Astrocyte (in vitro differentiated cells and primary cell): ENCODE measurements around the gene TPM3. TPM values are rescaled to one million over a fixed set of nuclear protein-coding genes. Genes with fewer than 3 reads are reported as not detected.

Experiments used
- DNase-seq: peaks from one replicate; pipeline ENCODE4 v3.0.0-alpha.2; 2010; ENCODE audit warnings: low read depth
- FAIRE-seq: peaks from 2 replicates; lab custom pipeline; 2011; peaks lifted over from hg19 to GRCh38; lab: Jason Lieb, UNC
- H2AFZ ChIP-seq: 2 replicates; pipeline ENCODE4 v1.6.0; 2012; ENCODE audit warnings: low read depth, low read length, inconsistent platforms
- H3K27ac ChIP-seq: 2 replicates; pipeline ENCODE4 v1.5.1; 2011; ENCODE audit warnings: low read depth, low read length, inconsistent platforms
- H3K27me3 ChIP-seq: 2 replicates; pipeline ENCODE4 v1.6.0; 2011; ENCODE audit warnings: low read length, inconsistent platforms; ENCODE audit not compliant: insufficient read depth
- H3K36me3 ChIP-seq: 2 replicates; pipeline ENCODE4 v1.5.1; 2011; ENCODE audit warnings: low read length, inconsistent platforms; ENCODE audit not compliant: insufficient read depth
- H3K4me1 ChIP-seq: 2 replicates; pipeline ENCODE4 v1.5.1; 2011; ENCODE audit warnings: low read length, inconsistent platforms; ENCODE audit not compliant: insufficient read depth
- H3K4me2 ChIP-seq: 2 replicates; pipeline ENCODE4 v1.6.0; 2012; ENCODE audit warnings: low read length, inconsistent platforms
- H3K4me3 ChIP-seq: 2 replicates; pipeline ENCODE4 v1.5.1; 2011; ENCODE audit warnings: low read depth, mild to moderate bottlenecking, low read length, inconsistent platforms; ENCODE audit not compliant: insufficient read depth
- H3K79me2 ChIP-seq: 2 replicates; pipeline ENCODE4 v1.6.0; 2012; ENCODE audit warnings: mild to moderate bottlenecking, low read length, inconsistent platforms; ENCODE audit not compliant: insufficient read depth
- H3K9ac ChIP-seq: 2 replicates; pipeline ENCODE4 v1.6.0; 2012; ENCODE audit warnings: mild to moderate bottlenecking, low read length, inconsistent platforms
- H3K9me3 ChIP-seq: 2 replicates; pipeline ENCODE4 v1.5.1; 2012; ENCODE audit warnings: low read depth, mild to moderate bottlenecking, low read length, inconsistent platforms; ENCODE audit not compliant: insufficient read depth
- H4K20me1 ChIP-seq: 2 replicates; pipeline ENCODE4 v1.6.0; 2012; ENCODE audit warnings: low read length, inconsistent platforms; ENCODE audit not compliant: insufficient read depth
- H3K27ac Mint-ChIP-seq: one replicate; pipeline ENCODE4 v1.8.0; 2021; ENCODE audit warnings: mild to moderate bottlenecking, mixed read lengths; ENCODE audit not compliant: unreplicated experiment
- H3K27me3 Mint-ChIP-seq: one replicate; pipeline ENCODE4 v1.8.0; 2021; ENCODE audit warnings: low read depth, mixed read lengths; ENCODE audit not compliant: unreplicated experiment
- H3K36me3 Mint-ChIP-seq: one replicate; pipeline ENCODE4 v1.8.0; 2021; ENCODE audit warnings: low read depth, mixed read lengths; ENCODE audit not compliant: unreplicated experiment
- H3K4me1 Mint-ChIP-seq: one replicate; pipeline ENCODE4 v1.8.0; 2021; ENCODE audit warnings: low read depth, mixed read lengths; ENCODE audit not compliant: unreplicated experiment
- H3K4me3 Mint-ChIP-seq: one replicate; pipeline ENCODE4 v1.8.0; 2021; ENCODE audit warnings: mild to moderate bottlenecking, moderate library complexity, mixed read lengths; ENCODE audit not compliant: unreplicated experiment
- H3K9me3 Mint-ChIP-seq: one replicate; pipeline ENCODE4 v1.8.0; 2021; ENCODE audit warnings: mild to moderate bottlenecking, mixed read lengths; ENCODE audit not compliant: unreplicated experiment
- EZH2 ChIP-seq: IDR thresholded peaks from 2 replicates; pipeline ENCODE4 v1.6.1; 2012; ENCODE audit warnings: mild to moderate bottlenecking, low read length, inconsistent platforms; ENCODE audit not compliant: insufficient read depth
- total RNA-seq: library from RNA; stranded (reverse); gene quantifications from 2 replicates; pipeline ENCODE4 v1.2.1, GENCODE V29; 2021
- TF ChIP-seq, protein P1 (sequence below): IDR thresholded peaks from 2 replicates; pipeline ENCODE4 v1.5.1; 2011; ENCODE audit warnings: low read depth, mild to moderate bottlenecking, inconsistent platforms, low read length, moderate library complexity; ENCODE audit not compliant: insufficient read depth

TPM3 gene
- total RNA-seq, 1 donor from 2014 or later, result 687 TPM

DNA sequence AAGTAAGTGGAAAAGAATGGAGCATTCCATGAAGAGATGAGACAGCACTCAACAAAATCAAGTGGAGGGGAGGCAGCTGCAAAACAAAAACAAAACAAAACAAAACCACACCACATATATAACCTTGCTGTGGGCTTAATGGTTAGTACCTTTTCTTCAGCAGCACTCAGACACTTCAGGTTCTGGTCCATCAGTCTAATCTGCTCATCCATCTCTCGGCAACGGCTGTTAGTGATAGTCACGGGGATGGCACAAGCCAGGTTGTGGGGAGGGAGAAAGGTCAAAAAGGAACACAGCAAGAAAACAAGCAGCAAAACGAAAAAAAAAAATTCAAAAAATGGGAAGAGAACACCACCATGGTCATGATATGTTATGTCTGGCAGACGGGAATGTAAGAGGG, 20.0 kb downstream of the TPM3 start:
- peaks cover 42% of the 10 kb centered on the region for H3K36me3 Mint-ChIP-seq
- H3K4me3 Mint-ChIP-seq, result peak overlapping the region; percentile 61

DNA sequence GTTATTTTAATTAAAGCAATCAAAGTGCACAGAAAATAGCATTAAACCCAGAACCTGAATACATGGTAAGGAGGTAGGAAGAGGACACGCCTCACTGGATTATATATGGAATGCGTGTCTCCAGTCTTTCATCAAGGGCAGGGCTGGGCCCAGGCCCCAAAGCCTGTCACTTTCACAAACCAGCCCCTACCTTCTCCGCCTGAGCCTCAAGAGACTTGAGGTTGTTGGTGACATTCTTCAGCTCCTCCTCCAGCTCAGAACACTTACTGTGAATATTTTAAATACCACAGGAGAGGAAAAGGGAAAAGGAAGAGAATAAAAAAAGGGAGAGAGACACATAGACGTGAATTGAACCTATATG, 20.7 kb downstream of the TPM3 start:
- Mint-ChIP-seq H3K4me3 (no peak overlapping the region), H3K27ac (peak overlapping the region; percentile 44), H3K4me1 (peaks cover 30% of the 10 kb centered on the region), H3K27me3 (no peaks in the 10 kb centered on the region), H3K36me3 (peaks cover 42% of the 10 kb centered on the region), H3K9me3 (no peaks in the 10 kb centered on the region)
- DNase-seq (no peak), FAIRE-seq (no peak)
- no peaks in the 10 kb centered on the region for H3K4me1 ChIP-seq
- no peak overlapping the region for H3K27ac ChIP-seq
- H3K4me2 ChIP-seq, result no peak overlapping the region
- TF ChIP-seq, protein P1, sequence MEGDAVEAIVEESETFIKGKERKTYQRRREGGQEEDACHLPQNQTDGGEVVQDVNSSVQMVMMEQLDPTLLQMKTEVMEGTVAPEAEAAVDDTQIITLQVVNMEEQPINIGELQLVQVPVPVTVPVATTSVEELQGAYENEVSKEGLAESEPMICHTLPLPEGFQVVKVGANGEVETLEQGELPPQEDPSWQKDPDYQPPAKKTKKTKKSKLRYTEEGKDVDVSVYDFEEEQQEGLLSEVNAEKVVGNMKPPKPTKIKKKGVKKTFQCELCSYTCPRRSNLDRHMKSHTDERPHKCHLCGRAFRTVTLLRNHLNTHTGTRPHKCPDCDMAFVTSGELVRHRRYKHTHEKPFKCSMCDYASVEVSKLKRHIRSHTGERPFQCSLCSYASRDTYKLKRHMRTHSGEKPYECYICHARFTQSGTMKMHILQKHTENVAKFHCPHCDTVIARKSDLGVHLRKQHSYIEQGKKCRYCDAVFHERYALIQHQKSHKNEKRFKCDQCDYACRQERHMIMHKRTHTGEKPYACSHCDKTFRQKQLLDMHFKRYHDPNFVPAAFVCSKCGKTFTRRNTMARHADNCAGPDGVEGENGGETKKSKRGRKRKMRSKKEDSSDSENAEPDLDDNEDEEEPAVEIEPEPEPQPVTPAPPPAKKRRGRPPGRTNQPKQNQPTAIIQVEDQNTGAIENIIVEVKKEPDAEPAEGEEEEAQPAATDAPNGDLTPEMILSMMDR, result no peak
- no peak for TF ChIP-seq EZH2
- H3K27me3 ChIP-seq, result no peaks in the 10 kb centered on the region
- no peak overlapping the region for H3K4me3 ChIP-seq
- H3K79me2 ChIP-seq, result peaks cover 76% of the 10 kb centered on the region
- H2AFZ ChIP-seq, result no peak overlapping the region
- no peaks in the 10 kb centered on the region for H3K9me3 ChIP-seq
- peaks cover 69% of the 10 kb centered on the region for H3K36me3 ChIP-seq
- no peak overlapping the region for H3K9ac ChIP-seq
- H4K20me1 ChIP-seq, result peaks cover 97% of the 10 kb centered on the region

More for the DNA sequence above, 20.0 kb downstream of the TPM3 start:
- no peaks in the 10 kb centered on the region for H3K4me1 ChIP-seq
- no peak overlapping the region for H2AFZ ChIP-seq
- H3K9me3 ChIP-seq, result no peaks in the 10 kb centered on the region
- H3K79me2 ChIP-seq, result peaks cover 79% of the 10 kb centered on the region
- peaks cover 65% of the 10 kb centered on the region for H3K36me3 ChIP-seq
- H3K4me1 Mint-ChIP-seq, result peaks cover 32% of the 10 kb centered on the region
- H3K27me3 ChIP-seq, result no peaks in the 10 kb centered on the region
- H3K4me2 ChIP-seq, result no peak overlapping the region
- FAIRE-seq, result no peak
- no peak for DNase-seq
- no peak overlapping the region for H3K9ac ChIP-seq
- no peak overlapping the region for H3K4me3 ChIP-seq
- TF ChIP-seq, protein P1, result no peak
- TF ChIP-seq EZH2, result no peak
- H3K27ac Mint-ChIP-seq, result peak overlapping the region; percentile 3
- no peak overlapping the region for H3K27ac ChIP-seq
- no peaks in the 10 kb centered on the region for H3K9me3 Mint-ChIP-seq
- peaks cover 97% of the 10 kb centered on the region for H4K20me1 ChIP-seq
- H3K27me3 Mint-ChIP-seq, result no peaks in the 10 kb centered on the region

DNA sequence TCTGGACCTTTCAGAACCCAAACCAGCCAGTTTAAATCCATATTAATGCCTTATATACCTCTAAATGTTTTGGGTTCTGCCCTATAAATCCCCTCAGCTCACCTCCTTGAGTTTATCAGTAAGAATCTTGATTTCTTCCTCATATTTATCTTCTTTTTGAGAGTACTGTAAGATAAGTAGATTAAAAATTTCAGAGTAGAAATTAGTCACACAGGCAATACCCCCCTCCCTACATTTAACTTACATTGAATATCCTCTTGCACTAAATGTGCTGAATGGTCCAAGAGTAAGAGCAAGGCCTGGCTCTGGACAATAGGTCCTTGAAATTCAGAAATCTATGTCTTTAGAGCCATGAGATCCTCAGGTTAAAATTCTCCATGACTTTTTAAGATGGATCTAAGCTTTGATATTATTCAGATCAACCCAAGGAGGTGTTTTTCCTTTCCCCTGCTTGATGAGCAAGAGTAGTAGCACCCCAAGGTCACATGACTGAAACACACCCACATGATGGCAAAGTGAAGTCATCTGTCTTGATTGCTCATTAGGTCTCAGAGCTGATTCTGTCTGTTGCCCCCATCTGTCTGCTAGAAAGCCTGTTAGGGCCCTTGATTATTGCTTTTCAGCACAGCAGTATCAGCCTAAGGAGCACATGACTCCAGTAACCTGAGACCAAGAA, 21.2 kb downstream of the TPM3 start:
- peaks cover 72% of the 10 kb centered on the region for H3K36me3 ChIP-seq
- no peak for DNase-seq
- H2AFZ ChIP-seq, result no peak overlapping the region
- no peak overlapping the region for H3K9ac ChIP-seq
- no peaks in the 10 kb centered on the region for H3K27me3 ChIP-seq
- Mint-ChIP-seq H3K36me3 (peaks cover 45% of the 10 kb centered on the region), H3K4me3 (peak overlapping the region; percentile 40), H3K9me3 (no peaks in the 10 kb centered on the region), H3K27me3 (no peaks in the 10 kb centered on the region), H3K27ac (peak overlapping the region; percentile 44), H3K4me1 (peaks cover 25% of the 10 kb centered on the region)
- no peaks in the 10 kb centered on the region for H3K4me1 ChIP-seq
- H3K4me2 ChIP-seq, result no peak overlapping the region
- H3K79me2 ChIP-seq, result peaks cover 76% of the 10 kb centered on the region
- FAIRE-seq, result no peak
- H3K27ac ChIP-seq, result no peak overlapping the region
- no peak overlapping the region for H3K4me3 ChIP-seq
- no peaks in the 10 kb centered on the region for H3K9me3 ChIP-seq
- H4K20me1 ChIP-seq, result peaks cover 97% of the 10 kb centered on the region
- TF ChIP-seq EZH2, result no peak
- TF ChIP-seq, protein P1, result no peak
